GM15510 (cell line): ENCODE data around the gene CDH26.

ENCODE experiments used
- POLR2A ChIP-seq: IDR thresholded peaks from 3 replicates; pipeline ENCODE4 v1.6.1; 2011; ENCODE audit warnings: borderline replicate concordance; ENCODE audit not compliant: insufficient read length; ENCODE audit errors: extremely low read depth

The CDH26 gene

DNA sequence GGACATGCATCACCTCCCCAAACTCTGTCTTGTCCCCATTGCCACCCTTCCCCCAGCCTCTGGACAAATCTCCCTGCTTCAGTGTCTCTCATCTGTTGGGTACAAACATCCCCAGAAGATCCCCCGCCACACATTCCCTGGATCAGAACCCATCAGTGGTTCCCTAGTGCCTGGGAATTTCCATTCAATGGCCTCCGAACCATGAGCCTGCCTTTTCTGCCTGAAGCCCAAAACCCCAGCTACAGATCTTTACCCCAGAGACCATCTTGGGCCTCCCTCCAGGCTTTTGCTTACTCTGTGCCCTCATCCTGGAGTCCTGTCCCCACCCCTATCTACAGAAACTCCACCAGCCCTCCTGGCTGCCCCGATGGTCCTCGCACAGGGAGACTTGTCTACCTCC is 78.1 kb downstream of the CDH26 start:
- TF ChIP-seq POLR2A = no peak

DNA sequence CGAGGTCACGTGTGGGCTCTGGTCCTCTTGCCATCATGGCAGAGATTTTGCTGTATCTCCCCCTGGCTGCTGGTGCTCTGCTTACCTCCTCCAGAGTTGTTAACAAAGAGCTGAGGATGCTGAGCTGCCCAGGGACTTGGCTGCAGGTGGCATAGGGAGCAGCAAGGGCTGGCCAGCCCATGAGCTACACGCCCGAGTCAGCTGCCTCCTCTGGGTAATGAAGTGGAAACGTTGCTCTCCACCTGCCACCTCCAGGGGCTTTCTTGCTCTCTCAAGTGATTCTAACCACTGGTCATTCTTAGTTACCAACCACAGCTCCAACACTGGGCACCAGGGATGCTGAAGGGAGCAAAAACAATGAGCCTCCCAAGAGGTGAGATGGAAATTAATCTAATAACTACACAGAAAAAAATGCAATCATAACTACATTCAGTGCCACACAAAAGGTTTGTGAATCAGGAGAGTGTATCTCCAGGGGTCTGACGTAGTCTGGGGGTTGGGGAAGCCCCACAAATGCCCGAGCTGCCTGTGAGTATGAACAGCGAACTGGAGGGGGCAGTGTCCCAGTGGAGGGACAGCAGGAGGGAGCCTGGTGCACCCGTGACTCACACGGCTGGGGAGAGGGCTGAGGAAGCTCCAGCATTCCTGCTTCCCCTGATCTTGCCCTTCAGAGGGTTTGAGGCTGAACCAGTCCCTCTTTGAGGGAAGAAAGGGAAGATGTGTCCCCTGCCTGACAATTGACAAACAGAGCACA is 78.7 kb downstream of the CDH26 start:
- no peak for TF ChIP-seq POLR2A

DNA sequence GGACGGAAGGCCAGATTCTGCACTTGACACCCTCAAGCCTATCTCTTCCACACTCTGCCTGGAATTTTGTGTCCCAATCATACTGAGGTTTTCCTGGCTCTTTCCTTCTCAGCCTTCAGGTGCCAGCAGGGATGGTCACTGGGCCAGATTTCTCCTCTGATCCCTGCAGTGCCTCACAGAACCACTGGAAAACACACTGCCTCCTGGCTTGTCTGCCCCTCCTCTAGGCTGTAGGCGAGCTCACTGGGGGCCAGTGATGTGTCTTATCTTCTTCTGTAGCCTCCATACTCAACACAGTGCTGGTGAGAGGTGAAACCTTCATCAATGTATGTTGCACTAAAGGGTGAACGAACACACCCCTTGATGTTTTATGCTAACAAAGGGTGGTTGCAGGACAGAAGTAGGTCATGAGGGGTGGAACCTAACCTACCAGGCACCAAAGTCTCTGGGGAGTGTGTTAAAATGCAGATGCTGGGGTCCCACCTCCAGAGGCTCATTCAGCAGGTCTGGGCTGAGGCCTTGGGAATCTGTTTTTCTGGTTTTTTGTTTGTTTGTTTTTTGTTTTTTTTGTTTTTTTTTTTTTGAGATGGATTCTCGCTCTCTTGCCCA is 80.3 kb downstream of the CDH26 start:
- TF ChIP-seq POLR2A = no peak

DNA sequence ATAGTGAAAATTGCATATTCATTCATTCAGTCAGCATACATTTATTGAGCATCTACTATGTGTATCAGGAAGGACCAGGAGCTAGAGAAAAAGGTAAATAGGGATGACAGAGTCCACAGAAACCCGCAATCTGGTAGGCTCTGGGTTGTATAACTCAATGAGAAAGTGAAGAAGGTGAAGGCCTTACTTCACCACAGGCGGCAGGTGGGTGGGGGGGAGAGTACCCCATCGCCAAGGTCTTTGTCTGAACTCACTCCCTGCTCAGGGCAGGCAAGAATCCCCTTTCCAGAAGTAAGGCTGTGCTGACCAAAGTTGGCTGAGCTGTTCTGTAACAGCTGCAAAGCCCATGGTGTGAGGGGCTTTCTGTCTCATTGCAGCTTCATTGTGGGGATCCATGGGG is 81.3 kb downstream of the CDH26 start:
- no peak for TF ChIP-seq POLR2A

DNA sequence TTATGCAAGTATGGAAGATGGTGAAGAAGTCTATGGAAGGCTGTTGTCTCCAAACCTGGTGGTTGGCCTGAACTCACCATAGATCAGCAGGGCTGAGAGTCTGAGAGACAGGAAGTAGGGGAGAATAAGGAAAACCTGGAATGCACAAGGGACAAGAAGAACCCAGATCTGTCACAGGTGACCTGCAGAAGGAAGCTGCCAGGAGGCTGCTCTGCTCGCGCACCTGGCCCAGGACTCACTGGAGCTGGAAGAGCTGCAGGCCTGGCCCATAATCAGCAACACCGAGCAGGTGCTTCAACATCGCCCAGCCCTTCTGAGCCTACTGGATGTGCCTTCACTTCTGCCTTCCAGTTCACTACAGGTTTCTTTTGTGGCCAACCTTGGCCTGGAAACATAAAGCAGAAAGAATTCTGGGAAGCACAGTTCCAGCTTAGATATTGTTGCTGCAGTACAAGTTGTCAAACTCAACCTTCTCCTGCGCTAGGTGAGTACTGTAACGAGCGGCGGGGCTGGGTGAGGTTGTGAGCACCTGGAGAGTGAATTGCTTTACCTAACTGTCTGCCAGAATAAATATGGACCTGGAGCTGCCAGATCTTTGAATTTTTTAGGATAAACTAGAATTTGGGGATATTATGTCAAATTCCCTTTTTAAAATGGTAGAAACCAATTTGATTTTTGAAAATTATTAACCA is 82.4 kb downstream of the CDH26 start:
- TF ChIP-seq POLR2A = no peak

DNA sequence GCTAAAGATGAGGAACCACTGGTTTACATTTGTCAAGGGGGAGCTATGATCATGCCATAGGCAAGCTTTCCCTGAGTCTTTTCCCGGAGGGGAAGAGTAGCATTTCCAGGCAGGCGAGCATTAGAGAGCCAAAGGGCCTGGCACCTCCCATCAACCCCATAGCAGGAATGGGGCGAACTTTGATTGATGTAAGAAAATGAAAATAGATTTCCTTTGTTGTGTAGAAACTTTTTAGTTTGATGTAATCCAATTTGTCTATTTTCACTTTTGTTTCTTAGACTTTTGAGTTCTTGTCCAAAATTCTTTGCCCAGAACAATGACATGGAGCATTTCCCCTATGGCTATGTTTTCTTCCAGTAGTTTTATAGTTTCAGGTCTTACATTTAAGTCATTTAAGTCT is 85.2 kb downstream of the CDH26 start:
- no peak for TF ChIP-seq POLR2A

DNA sequence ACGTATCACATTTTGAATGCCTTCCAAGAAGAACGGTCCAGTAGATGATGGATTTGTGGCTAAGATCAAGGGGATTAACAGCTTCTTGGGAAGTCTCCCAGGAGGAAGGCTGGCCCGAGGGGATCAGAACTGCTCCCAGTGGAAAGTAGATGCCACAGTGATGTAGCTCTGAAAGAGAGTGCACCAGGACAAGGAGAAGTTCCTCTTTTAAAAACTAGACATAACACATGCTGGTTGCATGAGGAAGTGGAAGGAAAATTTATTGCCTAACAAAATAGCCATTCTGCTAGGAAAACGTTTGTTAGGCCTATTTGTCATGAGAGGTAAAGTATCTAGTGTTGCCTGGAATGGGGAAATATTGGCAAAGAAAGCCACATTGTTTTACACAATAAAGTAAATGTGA is 87.8 kb downstream of the CDH26 start:
- no peak for TF ChIP-seq POLR2A

DNA sequence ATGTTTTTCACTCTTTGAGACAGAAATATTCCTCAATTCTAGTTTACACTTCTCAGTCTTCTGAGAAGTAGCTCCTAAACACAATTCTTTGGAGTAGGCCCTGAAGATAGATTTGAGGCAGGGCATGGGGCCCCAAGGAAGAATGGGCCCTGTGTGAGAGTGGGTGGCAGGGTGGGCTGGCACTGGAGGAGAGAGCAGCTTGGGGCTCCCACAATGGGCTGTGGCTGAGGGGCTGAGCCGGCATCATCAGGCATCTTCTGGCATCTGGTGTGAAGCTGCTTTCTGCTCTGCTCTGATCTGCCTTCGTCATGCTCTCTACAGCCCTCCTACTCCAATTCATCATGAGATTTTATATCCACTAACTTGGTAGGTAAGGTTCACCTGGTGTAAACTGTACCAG is 88.2 kb downstream of the CDH26 start:
- TF ChIP-seq POLR2A = no peak

DNA sequence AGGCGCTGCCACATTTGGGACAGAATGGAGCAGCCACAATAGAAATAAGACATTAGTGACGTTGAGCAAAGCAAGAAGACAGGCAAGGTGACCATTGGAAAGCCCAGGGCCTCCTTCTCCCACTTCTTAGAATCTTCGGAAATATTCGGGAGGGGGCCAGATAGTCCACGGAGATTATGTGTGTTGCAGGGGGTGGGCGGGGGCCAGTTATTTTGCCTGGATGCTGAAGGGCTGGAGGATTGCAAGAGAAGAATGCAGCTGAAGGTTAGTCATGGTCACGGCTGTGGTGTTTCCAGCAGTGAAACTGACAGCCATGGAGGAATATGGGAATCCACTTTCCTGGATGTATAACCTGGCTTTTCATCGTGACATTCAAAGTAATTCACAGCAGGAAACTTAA is 88.6 kb downstream of the CDH26 start:
- TF ChIP-seq POLR2A = no peak

DNA sequence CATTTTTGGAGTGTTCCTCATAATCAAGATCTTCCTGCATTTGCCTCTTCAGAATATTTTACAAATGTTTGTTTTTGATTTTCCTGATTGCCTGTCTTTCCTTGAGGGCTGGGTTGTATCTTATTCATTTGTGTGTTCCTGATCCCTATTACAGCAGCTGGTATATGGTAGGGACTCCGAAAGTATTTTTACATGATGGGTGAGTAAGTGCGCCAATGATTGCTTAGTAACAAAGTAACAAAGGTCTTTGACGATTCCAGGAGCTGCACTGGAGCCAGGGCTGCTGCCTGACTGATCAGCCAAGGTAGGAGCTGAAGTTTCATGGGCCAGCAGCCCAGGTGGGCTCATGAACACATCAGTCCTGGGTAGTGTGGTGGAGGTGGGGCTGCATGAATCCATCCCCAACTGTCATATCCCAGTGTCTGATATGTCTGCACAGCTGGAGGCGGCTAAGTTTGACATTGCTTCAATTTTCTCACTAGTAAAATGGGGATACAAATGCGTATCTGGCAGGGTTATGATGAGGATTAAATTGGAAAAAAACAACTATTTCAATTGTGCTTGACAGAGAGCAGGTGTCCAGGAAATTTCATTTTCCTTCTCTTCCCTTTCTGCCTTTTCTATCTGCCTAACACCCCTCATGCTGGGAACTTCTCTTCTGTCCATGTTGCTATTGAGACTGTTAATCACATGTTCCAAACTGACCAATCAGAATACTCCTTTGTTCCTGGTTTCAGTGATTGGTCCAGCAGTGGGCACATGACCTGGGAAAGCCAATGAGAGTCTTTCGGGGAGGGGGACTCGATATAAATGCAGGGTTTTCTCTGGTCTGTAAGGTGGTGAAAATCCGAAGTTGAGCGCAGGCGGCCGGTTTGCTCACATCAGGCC is 90.7 kb downstream of the CDH26 start:
- TF ChIP-seq POLR2A = no peak

DNA sequence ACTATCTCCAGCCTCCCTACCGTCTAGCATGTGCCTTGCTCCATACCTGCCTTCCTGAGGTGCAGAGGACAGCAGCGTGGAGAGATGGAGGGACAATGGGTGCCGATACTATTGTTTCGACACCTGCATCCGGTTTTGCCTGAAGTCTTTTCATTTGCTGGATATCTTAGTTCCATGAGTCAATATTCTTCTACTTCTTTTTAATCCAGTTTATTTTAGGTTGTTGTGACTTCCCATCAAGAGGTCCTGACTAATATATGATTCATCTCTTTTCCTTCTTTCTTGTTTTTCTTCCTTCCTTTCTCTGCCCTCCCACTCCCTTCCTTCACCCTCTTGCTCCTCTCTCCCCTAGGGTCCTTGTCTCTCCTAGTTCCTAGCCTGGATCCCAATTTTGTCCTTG is 91.4 kb downstream of the CDH26 start:
- no peak for TF ChIP-seq POLR2A

DNA sequence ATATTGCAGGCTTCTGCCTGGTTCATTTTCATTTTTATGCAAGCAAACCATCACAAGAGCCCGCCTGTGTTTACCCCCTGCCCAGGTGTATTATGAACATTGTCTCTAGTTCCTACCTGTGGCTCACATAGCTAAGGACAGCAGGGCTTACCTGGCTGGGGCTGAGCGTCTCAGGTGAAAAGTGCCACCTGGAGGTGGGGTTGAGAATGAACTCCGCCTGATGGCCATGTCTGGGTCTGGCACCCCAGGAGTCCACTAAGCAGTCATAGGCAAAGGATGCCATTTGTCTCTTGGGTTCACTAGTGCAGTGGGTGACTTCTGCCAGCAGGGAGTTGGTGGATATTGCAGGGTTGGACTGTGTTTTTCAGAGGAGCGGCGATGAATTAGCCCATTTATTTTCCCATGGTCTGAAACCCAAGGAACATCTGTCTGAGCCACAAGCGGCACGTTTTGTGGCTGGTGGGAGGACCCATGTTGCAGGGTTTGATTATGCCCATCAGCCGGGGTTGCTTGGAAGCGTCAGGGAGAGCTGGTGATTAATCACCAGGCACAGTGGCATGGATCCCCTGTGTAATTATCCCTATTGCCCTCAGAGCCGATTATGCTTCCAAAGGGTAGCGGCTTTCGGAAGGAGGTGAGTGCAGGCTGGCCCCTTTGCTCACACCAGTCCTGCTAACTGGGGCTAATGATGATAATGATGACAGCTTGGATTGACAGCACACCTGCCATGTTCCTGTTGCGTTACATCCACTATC is 92.1 kb downstream of the CDH26 start:
- no peak for TF ChIP-seq POLR2A

DNA sequence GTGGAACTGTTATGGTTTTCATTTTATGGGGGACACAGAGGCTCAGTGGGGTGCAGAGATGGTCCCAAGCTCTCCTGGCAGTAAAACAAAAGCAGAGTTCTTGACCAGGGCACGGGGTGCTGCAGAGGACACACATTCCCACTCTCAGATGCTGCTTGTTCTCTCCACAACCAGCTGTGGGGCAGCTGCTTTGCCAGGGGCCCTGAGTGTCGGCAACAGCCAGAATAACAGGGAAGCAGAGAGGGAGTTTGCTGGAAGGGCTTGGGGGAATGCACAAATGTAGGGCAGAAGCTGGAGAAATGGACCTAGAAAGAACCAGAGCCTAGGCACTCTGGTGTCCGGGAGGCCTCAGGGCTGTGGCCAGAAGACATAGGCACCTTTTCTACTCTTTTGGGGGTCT is 93.7 kb downstream of the CDH26 start:
- TF ChIP-seq POLR2A = no peak

DNA sequence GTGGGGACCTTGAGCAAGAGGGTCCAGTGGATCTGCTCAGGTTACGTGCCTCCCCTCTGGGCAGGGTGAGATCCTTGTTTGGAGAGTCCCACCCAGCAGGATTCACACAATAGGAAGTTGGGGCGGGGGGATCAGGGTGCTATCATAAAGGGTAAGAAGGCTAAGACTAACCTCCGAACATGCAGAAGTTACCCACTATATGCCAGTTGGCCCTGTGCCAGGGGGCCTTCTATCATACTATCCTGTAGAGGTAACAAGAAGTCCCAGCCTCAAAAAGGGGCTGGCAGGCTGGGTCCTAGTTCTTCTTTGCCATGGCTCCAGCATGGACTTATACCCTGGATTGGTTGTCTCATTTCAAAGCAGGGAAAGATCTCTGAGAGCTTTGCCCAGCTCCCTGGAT is 94.1 kb downstream of the CDH26 start:
- no peak for TF ChIP-seq POLR2A
